Erythroblast (primary cell): ENCODE measurements around the gene MTRR.

ENCODE experiments used
- GATA1 ChIP-seq: IDR thresholded peaks from 2 replicates; pipeline ENCODE4 v1.6.1; 2011; ENCODE audit warnings: low read depth, mild to moderate bottlenecking, control low read depth, low read length, moderate library complexity
- POLR2A ChIP-seq: IDR thresholded peaks from 2 replicates; pipeline ENCODE4 v1.6.1; 2011; ENCODE audit warnings: mild to moderate bottlenecking, low read length

DNA sequence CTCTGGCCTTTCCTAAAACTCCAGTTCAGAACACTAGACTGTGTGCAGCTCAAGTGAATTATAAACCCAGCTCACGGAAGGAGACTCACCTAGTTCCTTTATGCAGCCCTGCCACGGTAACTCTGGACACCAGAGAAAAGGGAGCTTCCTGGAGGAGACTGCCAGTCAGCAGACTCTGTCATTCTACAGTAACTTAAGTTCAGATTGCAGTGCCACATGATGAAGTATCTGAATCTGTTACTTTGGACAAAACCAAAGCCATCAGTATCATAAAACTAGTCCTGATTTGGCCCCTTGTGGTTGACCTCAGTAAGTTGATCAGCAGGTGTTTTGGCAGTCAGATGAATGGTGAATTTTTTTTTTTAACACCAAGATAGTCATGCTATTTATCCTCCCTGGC lies 2.7 kb downstream of the MTRR start:
- TF ChIP-seq POLR2A (no peak), GATA1 (no peak)
